MM.1S (cell line): ENCODE data around the gene WDFY4.

Source experiments
- CTCF ChIP-seq: fragments of 300-600 bp; sonication (generic); IDR thresholded peaks from 2 replicates; pipeline ENCODE4 v1.5.1; 2016; ENCODE audit warnings: antibody characterized with exemption, low read length, mixed read lengths
- EZH2 ChIP-seq: fragments of 300-600 bp; sonication (generic); optimal IDR thresholded peaks from 2 replicates; pipeline ENCODE3; 2017; ENCODE audit warnings: low read depth, mild to moderate bottlenecking, antibody characterized with exemption, low read length, mixed read lengths

GRCh38 chr10:48978318-48978717 is 293.6 kb downstream of the WDFY4 start:
- TF ChIP-seq CTCF (no peak), EZH2 (no peak)
